NOMO-1 (cell line): ENCODE measurements around the gene SLAMF8.

Experiments
- DNase-seq, 2 experiments: peaks; one replicate each; lab custom pipeline; 2025; ENCODE audit not compliant: unreplicated experiment in 2 of 2; lab: John Stamatoyannopoulos, UW

The SLAMF8 gene

GRCh38 chr1:159845751-159846629 lies 19.3 kb downstream of the SLAMF8 start:
- DNase-seq, result no peak

- DNase-seq, result no peak
These were observed 20.6 kb downstream of the SLAMF8 start for GRCh38 chr1:159847231-159847630.

DNA sequence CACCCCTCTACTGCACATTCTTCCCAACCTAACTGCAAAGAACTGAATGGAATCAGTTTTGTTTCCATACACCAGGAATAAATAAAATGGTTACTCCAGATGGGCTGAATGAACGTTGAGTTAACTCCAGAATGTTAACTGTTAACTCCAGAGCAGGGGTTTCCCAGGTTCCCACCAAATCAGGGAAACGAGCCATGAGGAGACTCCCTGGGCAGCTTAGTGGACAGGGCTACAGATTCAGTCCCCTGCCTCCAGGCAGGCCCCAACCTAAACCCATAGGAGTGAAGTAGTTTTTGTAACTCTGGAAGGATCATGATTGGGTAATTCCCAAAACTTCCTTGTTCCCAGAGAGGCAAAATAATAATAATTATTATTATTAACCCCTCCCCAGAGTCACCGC lies 21.7 kb downstream of the SLAMF8 start:
- DNase-seq, result no peak

DNA sequence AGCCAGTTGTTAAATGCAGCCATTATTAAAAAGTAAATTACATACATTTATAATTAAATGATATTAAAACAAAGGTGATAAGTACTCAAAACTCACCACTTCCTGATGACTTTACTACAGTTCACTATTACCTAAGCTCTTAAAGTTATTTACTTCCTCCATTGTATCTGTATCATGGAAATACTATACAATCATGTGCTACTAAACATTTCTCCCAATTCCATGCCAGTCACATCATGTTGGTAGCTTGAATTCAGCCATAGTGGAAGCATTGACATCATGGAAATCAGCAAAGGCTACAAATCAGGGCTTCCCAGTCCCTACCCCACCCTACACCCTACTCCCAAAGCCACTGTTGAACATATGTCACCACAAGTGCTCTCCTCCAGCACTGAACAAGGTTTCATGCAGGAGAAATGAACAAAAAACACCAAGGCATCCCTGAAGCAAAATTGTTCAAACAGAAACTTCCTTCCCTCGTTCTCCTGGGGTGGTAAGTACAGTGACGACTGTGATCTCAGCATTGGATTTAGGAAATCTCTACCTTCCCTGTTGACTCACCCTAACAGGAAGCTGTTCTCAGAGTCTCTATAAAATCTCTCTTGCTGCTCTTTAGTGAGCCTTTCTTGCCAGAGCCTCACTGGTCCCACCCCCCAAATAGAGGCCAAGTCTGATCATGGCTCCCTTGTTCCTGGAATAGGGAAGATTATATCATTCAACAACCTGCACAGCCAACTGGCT lies 23.1 kb downstream of the SLAMF8 start:
- DNase-seq, result no peak

DNA sequence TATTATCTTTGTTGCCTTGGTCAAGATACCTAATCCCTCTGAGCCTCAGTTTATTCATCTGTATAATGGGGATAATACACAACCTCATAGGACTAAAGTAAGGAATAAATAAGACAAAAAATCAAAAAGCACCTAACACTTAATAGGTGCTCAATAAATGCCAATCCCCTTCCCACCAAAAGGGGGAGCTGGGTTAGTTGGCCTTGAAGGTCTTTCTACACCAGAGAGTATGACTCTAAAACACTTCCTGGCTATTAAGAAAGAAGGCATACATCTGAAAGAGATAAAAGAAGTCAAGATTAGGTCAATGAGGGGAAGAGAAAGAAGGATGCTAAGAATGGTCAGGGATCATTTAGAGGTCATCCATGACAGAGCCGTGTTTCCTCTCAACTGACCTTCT lies 24.7 kb downstream of the SLAMF8 start:
- peak; percentile 23 to 33 for DNase-seq

GRCh38 chr1:159853417-159854115 lies 26.9 kb downstream of the SLAMF8 start:
- DNase-seq, result no peak

GRCh38 chr1:159854116-159854692 lies 27.5 kb downstream of the SLAMF8 start:
- DNase-seq, result peak in 1 of 2 experiments; percentile 9

DNA sequence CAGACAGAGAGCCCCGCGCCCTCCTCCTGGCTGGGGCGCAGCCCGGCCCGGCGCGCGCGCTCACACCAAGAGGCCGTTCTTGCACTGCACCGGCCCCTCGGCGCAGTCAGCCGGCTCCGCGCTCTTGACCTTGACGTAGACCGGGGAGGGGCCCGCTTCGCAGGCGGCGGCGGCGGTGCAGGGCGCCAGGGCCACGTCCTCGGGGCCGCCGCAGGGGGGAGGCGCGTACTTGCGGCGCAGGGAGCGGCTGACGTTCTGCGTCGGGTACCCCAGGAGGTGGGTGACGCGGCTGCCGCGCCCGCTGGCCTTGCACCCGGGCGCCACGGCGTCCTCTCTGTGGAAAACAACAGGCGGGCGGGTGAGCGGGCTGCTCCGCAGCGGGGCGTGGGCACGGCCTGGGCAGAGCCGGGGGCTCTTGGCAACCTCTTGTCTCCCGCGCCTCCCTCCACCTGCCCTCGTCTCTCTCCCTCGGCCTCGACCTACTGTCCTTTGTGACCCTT lies 28.1 kb downstream of the SLAMF8 start:
- DNase-seq, result peak; percentile 87 to 96

DNA sequence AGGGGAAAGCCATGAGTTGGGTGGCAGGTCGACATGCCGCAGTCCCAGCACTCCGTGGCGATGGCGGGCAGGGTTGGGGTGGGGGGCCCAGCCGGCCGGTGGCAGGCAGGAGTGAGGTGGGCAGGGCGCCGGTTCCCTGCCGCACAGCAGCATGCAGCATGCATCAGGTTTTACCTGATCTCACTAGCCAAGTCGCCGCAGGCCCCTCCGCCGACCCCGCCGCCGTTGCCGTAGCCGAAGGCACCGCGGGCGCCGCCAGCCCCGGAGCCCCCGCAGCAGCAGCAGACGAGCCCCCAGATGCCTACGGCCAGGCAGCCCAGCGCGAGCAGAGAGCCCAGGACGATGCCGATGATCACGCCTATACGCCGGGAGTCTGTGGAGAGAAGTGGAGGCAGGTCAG lies 29.0 kb downstream of the SLAMF8 start:
- DNase-seq, result no peak

- no peak for DNase-seq
These were observed 29.9 kb downstream of the SLAMF8 start for GRCh38 chr1:159856576-159856975.

- no peak for DNase-seq
These were observed 31.2 kb downstream of the SLAMF8 start for GRCh38 chr1:159857889-159858288.

DNA sequence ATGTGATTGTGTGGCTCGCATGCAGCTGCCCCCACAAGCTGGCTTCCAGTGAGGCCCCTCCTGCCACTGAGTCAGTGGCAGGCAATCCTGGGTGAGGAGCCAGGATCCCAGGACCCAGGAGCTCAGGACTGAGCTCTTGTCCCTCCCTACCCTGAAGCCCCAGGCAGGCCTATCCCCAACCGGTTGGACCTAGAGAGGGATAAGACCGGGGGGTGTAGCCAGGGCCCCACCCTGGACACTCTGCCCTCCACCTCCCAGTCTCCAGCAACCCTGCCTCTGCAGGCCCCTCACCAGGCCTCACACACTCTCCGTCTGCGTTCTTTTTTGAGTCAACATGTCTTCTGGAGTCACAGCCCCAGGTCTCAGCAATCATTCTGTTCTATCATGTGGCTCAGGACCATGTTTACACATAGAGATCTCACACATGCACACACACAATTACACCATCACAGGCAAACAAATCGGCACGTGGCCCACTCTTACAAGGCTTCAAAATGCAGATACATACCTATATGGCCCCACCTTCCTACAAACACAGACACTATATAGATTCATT lies 33.2 kb downstream of the SLAMF8 start:
- no peak for DNase-seq

- no peak for DNase-seq
These were observed 33.8 kb downstream of the SLAMF8 start for GRCh38 chr1:159860456-159860855.

DNA sequence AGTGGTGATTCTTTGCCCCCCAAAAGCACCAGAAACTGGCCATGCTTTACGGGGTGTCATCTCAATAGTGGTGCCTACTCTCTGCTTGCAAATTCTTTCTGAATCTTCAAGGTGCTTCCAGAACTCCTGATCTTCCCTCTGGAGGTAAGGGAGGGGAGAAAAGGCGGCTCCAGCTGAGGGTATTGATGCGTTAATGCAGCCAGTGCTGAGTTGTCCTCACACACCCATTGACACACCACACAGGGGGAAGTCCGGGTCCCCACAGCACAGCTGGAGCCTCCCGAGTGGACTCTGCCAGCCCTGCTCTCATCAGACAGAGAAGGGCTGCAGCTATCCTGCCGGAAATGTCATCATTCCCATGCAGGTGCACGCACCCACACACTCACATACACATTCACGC lies 34.5 kb downstream of the SLAMF8 start:
- no peak for DNase-seq

GRCh38 chr1:159862031-159862430 lies 35.4 kb downstream of the SLAMF8 start:
- DNase-seq, result no peak

DNA sequence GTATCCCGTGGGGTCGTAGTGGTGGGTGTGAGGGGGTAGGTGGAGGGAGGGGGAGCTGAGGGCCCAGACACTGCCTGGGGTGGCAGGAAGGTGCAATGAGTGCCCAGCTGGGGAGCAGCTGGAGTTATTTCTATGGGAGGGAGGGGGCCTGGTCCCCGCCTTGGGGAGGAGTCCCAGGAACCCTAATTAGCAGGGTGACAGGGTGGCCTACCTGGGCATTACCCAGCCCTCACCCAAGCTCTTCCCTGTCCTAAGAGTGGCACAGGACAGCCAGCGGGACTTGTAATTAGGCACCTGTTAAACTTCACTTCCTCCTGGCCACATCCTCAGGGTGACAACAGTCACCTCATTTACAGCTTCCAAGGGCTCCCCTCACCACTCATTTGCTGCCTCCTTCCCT lies 35.9 kb downstream of the SLAMF8 start, which contains the start of gene VSIG8:
Gene VSIG8, minus strand, starts transcription at position 101 of the 400 bp plus-strand sequence. CDS start 136 bp downstream, outside the sequence.
- DNase-seq, result no peak

DNA sequence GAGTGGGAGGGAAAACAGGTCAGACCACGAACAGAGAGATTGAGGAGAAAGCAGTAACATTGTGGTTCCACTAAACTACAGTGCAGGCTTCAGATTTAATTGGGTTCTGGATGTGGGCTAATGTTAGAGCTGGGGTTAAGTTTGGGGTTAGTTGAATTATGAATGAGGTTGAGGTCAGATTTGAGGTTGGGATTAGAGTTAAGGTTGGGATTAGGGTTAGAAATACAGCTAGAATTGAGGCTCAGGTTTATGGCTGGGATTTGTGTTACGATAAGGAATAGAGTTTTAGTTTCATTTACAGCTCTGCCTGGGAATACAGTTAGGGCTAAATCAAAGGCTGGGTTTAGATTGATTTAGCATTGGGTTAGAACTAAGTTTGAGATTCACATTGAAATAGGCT lies 37.6 kb downstream of the SLAMF8 start:
- no peak for DNase-seq

- DNase-seq, result no peak
These were observed 39.4 kb downstream of the SLAMF8 start for GRCh38 chr1:159866066-159866465.

DNA sequence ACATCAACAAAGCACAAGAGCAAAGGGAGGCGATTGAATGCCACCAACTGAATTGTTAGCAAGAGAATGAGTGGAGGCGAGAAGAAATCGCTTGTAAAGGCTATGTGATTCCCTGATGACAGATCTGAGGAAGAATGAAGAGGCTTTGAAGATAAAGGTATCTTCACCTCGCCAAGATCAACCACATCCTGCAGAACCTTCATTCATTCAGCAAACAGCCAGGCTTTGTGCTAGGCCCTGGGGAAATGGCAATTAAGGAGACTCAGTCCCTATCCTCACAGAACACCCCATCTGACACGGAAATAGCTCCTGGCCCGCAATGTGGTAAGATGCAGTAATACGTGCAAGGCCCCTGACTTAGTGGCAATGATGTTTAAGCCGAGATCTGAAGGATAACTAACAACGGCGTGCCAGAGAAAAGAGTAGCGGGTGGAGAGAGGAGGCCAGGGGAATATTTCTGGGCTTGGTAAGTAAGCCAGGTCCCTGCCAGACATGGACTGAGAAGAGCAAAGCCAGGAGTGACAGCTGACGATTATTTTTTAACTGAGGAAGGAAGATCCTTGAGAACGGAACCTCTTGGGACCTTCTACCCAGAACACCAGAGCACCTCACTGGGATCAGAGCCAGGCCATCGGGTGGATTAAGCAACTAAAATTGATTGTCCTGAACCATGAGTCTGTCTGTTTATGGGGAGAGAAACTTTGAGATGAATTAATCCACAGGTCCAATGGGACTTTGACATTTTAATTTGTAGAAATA lies 40.4 kb downstream of the SLAMF8 start:
- DNase-seq, result no peak

- DNase-seq, result no peak
These were observed 41.0 kb downstream of the SLAMF8 start for GRCh38 chr1:159867664-159868026.
